Measurements from ENCODE around the gene GAN. TPM values are rescaled to one million over a fixed set of nuclear protein-coding genes. Genes with fewer than 3 reads are reported as not detected.
A peak's percentile ranks its signal among the peaks of the same experiment; 100 is the strongest.

Gene GAN
- total and polyA plus RNA-seq, 9 of the 15 experiments (the other 6 are each of a cell fraction or from before 2014, with no cell fraction given): 0.83 to 15.1 (median 5.2) TPM

- TF ChIP-seq, protein P1, sequence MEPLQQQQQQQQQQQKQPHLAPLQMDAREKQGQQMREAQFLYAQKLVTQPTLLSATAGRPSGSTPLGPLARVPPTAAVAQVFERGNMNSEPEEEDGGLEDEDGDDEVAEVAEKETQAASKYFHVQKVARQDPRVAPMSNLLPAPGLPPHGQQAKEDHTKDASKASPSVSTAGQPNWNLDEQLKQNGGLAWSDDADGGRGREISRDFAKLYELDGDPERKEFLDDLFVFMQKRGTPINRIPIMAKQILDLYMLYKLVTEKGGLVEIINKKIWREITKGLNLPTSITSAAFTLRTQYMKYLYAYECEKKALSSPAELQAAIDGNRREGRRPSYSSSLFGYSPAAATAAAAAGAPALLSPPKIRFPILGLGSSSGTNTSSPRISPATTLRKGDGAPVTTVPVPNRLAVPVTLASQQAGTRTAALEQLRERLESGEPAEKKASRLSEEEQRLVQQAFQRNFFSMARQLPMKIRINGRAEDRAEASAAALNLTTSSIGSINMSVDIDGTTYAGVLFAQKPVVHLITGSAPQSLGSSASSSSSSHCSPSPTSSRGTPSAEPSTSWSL (CRISPR knock-in tag; IDR thresholded peaks at IDR 0.05; ENCODE audit: borderline replicate concordance): no peak
- TF ChIP-seq TCF3 (CRISPR knock-in tag; IDR thresholded peaks at IDR 0.05) (no peak), ETV6 (IDR thresholded peaks at IDR 0.05; ENCODE audit: borderline replicate concordance in 1 of 2, low read depth in 2 of 2, low read length in 1 of 2) (no peak), ETV6 (CRISPR knock-in tag; IDR thresholded peaks at IDR 0.05; ENCODE audit: borderline replicate concordance) (0 out of 2 replicates have a peak, but pooled peaks have one; percentile 13), KDM2B (CRISPR knock-in tag; IDR thresholded peaks at IDR 0.05) (peak; percentile 58; the same call in 1 of the 2 replicates), TGIF2 (CRISPR knock-in tag; IDR thresholded peaks at IDR 0.05) (peak; percentile 81; the same call in 1 of the 2 replicates), DEAF1 (CRISPR knock-in tag; IDR thresholded peaks at IDR 0.05) (no peak), FOXA3 (CRISPR knock-in tag; conservative IDR thresholded peaks at IDR 0.05 in 1 of 2, IDR thresholded peaks at IDR 0.05 in 1 of 2) (0 out of 4 replicates have a peak, but pooled peaks of 1 of the 2 experiments have one; percentile 26), PATZ1 (CRISPR knock-in tag; IDR thresholded peaks at IDR 0.05; ENCODE audit: borderline replicate concordance) (no peak), ZBTB49 (CRISPR knock-in tag; IDR thresholded peaks at IDR 0.05; ENCODE audit: borderline replicate concordance) (0 out of 2 replicates have a peak, but pooled peaks have one; percentile 59), RBM14 (IDR thresholded peaks at IDR 0.05; ENCODE audit: borderline replicate concordance, insufficient read depth, low read depth, low read length) (0 out of 2 replicates have a peak, but pooled peaks have one; percentile 24)
- TF ChIP-seq, protein P2, sequence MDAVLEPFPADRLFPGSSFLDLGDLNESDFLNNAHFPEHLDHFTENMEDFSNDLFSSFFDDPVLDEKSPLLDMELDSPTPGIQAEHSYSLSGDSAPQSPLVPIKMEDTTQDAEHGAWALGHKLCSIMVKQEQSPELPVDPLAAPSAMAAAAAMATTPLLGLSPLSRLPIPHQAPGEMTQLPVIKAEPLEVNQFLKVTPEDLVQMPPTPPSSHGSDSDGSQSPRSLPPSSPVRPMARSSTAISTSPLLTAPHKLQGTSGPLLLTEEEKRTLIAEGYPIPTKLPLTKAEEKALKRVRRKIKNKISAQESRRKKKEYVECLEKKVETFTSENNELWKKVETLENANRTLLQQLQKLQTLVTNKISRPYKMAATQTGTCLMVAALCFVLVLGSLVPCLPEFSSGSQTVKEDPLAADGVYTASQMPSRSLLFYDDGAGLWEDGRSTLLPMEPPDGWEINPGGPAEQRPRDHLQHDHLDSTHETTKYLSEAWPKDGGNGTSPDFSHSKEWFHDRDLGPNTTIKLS (IDR thresholded peaks at IDR 0.05; ENCODE audit: borderline replicate concordance, low read depth): no peak
Measured at GRCh38 chr16:81315271-81316175, 761 bp downstream of the GAN start (continued).
